Lung (tissue), 12 donors: ENCODE data around the gene HTRA3. TPM values are rescaled to one million over a fixed set of nuclear protein-coding genes. Genes with fewer than 3 reads are reported as not detected.
A peak's percentile ranks its signal among the peaks of the same experiment; 100 is the strongest.

Experiments used
- ATAC-seq: fragments of 200-7000 bp; cut with Tn5 transposase; one replicate; pipeline ENCODE4 v1.9.1; 2020; ENCODE audit warnings: moderate number of reproducible peaks; ENCODE audit not compliant: insufficient read depth, low FRiP score
- DNase-seq, 3 donors: peaks; one replicate each; pipeline ENCODE4 v3.0.0-alpha.2; 2013 to 2017
- H3K27ac ChIP-seq, 2 donors: one replicate each; pipeline ENCODE4 v1.5.1; 2013; ENCODE audit warnings: mild to moderate bottlenecking in 2 of 2, moderate library complexity in 2 of 2, control low read depth in 1 of 2, inconsistent platforms in 1 of 2, low read depth in 1 of 2, low read length in 1 of 2
- H3K27me3 ChIP-seq, 3 donors: one replicate each; pipeline ENCODE4 v1.5.1; 2013; ENCODE audit warnings: low read length in 2 of 3; ENCODE audit not compliant: control insufficient read depth in 3 of 3, insufficient read depth in 3 of 3
- H3K36me3 ChIP-seq, 4 donors: one replicate each; pipeline ENCODE4 v1.5.1; 2013; ENCODE audit warnings: low read length in 4 of 4, mild to moderate bottlenecking in 1 of 4, moderate library complexity in 1 of 4; ENCODE audit not compliant: control insufficient read depth in 4 of 4, insufficient read depth in 4 of 4
- H3K4me1 ChIP-seq, 5 donors: one replicate each; pipeline ENCODE4 v1.5.1; 2013; ENCODE audit warnings: low read length in 5 of 5, mild to moderate bottlenecking in 2 of 5, moderate library complexity in 1 of 5; ENCODE audit not compliant: control insufficient read depth in 5 of 5, insufficient read depth in 5 of 5
- H3K4me3 ChIP-seq: one replicate; pipeline ENCODE4 v1.5.1; 2013; ENCODE audit warnings: mild to moderate bottlenecking, control low read depth, moderate library complexity
- H3K9ac ChIP-seq, 2 donors: one replicate each; pipeline ENCODE4 v1.5.1; 2013; ENCODE audit warnings: low read length in 2 of 2, control low read depth in 1 of 2; ENCODE audit not compliant: insufficient read depth in 1 of 2
- H3K9me3 ChIP-seq, 4 donors: one replicate each; pipeline ENCODE4 v1.5.1; 2013; ENCODE audit warnings: low read length in 3 of 4, mild to moderate bottlenecking in 1 of 4, moderate library complexity in 1 of 4; ENCODE audit not compliant: control insufficient read depth in 4 of 4, insufficient read depth in 3 of 4
- CTCF ChIP-seq: IDR thresholded peaks from 2 replicates; pipeline ENCODE4 v1.5.1; 2012; ENCODE audit warnings: mild to moderate bottlenecking; ENCODE audit errors: control extremely low read depth, extremely low read depth
- WGBS, 2 donors: extraction: QIAGEN DNeasy Blood & Tissue Kit; methylation state at CpG; one replicate each; pipeline ENCODE4 v1.1.7; 2013; 5-methylcytosine and 5-hydroxymethylcytosine counted together
- polyA plus RNA-seq, 2 donors: library from polyadenylated mRNA; stranded (reverse); fragments of 200-250 nt; gene quantifications; one replicate each; pipeline ENCODE4 v1.2.1, GENCODE V29; 2013
- total RNA-seq, 2 donors: library from RNA; depleted of rRNA in 1 of 2; stranded (reverse); fragments of >200 nt in 1 of 2; gene quantifications; one replicate each; pipeline ENCODE4 v1.2.1, GENCODE V29; 2014 to 2021
- donor health status: control.
- donor health status: control.
- donor health status: Bipolar disorder and iron deficiency.
- donor health status: healthy.
- donor health status: DM: yes; HTN: yes; CAD: no.

The HTRA3 gene
- total and polyA plus RNA-seq, 4 donors, result 9.5 to 23.5 (median 17.8) TPM

DNA sequence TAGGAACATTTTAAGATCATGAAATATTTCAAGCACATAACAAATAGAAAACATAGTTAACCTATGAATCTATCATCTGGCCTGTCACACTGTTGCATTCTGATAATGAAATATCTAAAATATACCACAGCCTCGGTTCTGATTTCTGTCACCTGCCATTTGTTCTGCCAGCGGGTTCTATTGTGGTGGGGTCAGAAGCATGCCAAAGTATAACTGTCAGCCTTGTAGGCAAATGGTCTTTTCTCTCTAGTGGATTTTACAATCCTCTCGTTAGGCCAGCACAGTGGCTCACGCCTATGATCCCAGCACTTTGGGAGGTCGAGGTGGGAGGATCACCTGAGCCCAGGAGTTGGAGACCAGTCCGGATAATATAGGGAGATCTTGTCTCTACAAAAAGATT, 47.9 kb downstream of the HTRA3 start:
- H3K4me1 ChIP-seq, result peaks cover 0 to 23% (median 7%) of the 10 kb centered on the region in 5 donors
- no peak for TF ChIP-seq CTCF
- H3K36me3 ChIP-seq, result no peaks in the 10 kb centered on the region
- ATAC-seq (no peak), DNase-seq (peak in 1 of 3 donors; percentile 3)
- WGBS, 2 donors, result 88 to 97% methylated on average over 6 of the region's 6 CpGs
- H3K9ac ChIP-seq, result no peak overlapping the region
- H3K27ac ChIP-seq, result no peak overlapping the region
- H3K27me3 ChIP-seq, result no peaks in the 10 kb centered on the region
- H3K4me3 ChIP-seq, result no peak overlapping the region
- no peaks in the 10 kb centered on the region for H3K9me3 ChIP-seq

- peaks cover 0 to 23% (median 7%) of the 10 kb centered on the region in 5 donors for H3K4me1 ChIP-seq
- 97% methylated on average over 7 of the region's 7 CpGs for WGBS, 2 donors
- peak overlapping the region in 1 of 2 donors; percentile 24 for H3K27ac ChIP-seq
- no peak overlapping the region for H3K4me3 ChIP-seq
- TF ChIP-seq CTCF, result no peak
- no peaks in the 10 kb centered on the region for H3K9me3 ChIP-seq
- ATAC-seq (no peak), DNase-seq (peak in 1 of 3 donors; percentile 9)
- H3K27me3 ChIP-seq, result no peaks in the 10 kb centered on the region
- H3K9ac ChIP-seq, result no peak overlapping the region
- no peaks in the 10 kb centered on the region for H3K36me3 ChIP-seq
Measured at GRCh38 chr4:8318509-8318908, 49.0 kb downstream of the HTRA3 start.

DNA sequence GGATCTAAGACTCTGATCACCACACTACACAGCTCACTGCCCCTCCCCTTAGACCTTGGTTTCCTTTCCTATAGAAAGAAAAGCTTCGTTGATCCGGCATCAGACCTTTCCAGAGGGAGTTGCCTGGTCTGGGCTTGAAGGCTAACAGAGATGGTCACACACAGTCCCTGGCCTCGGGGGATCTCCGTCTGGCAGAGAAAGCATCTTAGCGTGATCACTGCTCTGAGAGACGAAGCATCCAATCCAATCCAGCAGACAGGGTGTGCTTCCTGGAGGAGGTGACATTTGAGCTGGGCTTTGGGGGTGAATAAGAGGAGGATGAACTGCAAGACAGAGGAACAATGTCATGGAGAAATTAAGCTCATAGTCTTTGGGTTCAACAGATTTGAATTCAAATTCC, 49.5 kb downstream of the HTRA3 start:
- no peak for TF ChIP-seq CTCF
- Histone ChIP-seq H3K4me3 (no peak overlapping the region), H3K27me3 (no peaks in the 10 kb centered on the region), H3K27ac (peak overlapping the region in 1 of 2 donors; percentile 24), H3K9ac (no peak overlapping the region), H3K4me1 (peaks cover 0 to 23% (median 7%) of the 10 kb centered on the region in 5 donors), H3K36me3 (no peaks in the 10 kb centered on the region), H3K9me3 (no peaks in the 10 kb centered on the region)
- 86 to 95% methylated on average over 6 of the region's 6 CpGs for WGBS, 2 donors
- DNase-seq (no peak), ATAC-seq (no peak)
